H1 (cell line): ENCODE data around the gene UMODL1. TPM values are rescaled to one million over a fixed set of nuclear protein-coding genes. Genes with fewer than 3 reads are reported as not detected.

ENCODE experiments used
- EZH2 ChIP-seq: fragments of 200-600 bp; sonication (generic); IDR thresholded peaks from 2 replicates; pipeline ENCODE4 v1.7.1; 2012; ENCODE audit warnings: low read depth, mild to moderate bottlenecking, moderate library complexity, low read length, inconsistent platforms; ENCODE audit not compliant: severe bottlenecking
- RBBP5 ChIP-seq: IDR thresholded peaks from 2 replicates; pipeline ENCODE4 v1.7.1; 2012; ENCODE audit warnings: low read depth, mild to moderate bottlenecking, inconsistent platforms, low read length, moderate library complexity, borderline replicate concordance
- polyA plus RNA-seq, 7 experiments: library from polyadenylated mRNA; depleted of rRNA in 3 of 7; stranded (reverse) in 5 of 7; unstranded in 2 of 7; fragments of >200 nt in 5 of 7; fragments of 200-250 nt in 2 of 7; gene quantifications; 1 replicate in 5 of 7; 2 replicates in 1 of 7; 4 replicates in 1 of 7; pipeline versions ENCODE4 v1.2.1 to v1.2.3, GENCODE V29; 2011 to 2013; ENCODE audit warnings: missing spikeins in 2 of 7, mixed read lengths in 2 of 7
- total RNA-seq: library from RNA; stranded (reverse); fragmentation: NEBNext Ultra II Directional; extraction: Animal tissue kit (Norgen Biotek cat#: 25700); gene quantifications from 2 replicates; pipeline ENCODE4 v1.2.1, GENCODE V29; 2021

The UMODL1 gene
- total and polyA plus RNA-seq, 2 of the 8 experiments (the other 6 are each of a cell fraction or from before 2014, with no cell fraction given): not detected

GRCh38 chr21:42039470-42039901 lies 31.6 kb upstream of the UMODL1 start (continued):
- TF ChIP-seq EZH2 (no peak), RBBP5 (no peak)
